Nephron progenitor cell (in vitro differentiated cells): ENCODE results near the gene LDLRAD2.

ENCODE experiments used
- DNase-seq: peaks from one replicate; pipeline ENCODE4 v3.0.0; 2021
- H3K27ac Mint-ChIP-seq: 2 replicates; pipeline ENCODE4 v1.8.0; 2021; ENCODE audit warnings: mild to moderate bottlenecking, moderate library complexity, mixed read lengths
- H3K27me3 Mint-ChIP-seq: 2 replicates; pipeline ENCODE4 v1.8.0; 2021; ENCODE audit warnings: mild to moderate bottlenecking, low read depth, mixed read lengths; ENCODE audit not compliant: poor library complexity
- H3K36me3 Mint-ChIP-seq: 2 replicates; pipeline ENCODE4 v1.8.0; 2021; ENCODE audit warnings: low read depth, mixed read lengths
- H3K4me1 Mint-ChIP-seq: 2 replicates; pipeline ENCODE4 v1.8.0; 2021; ENCODE audit warnings: mixed read lengths
- H3K4me3 Mint-ChIP-seq: 2 replicates; pipeline ENCODE4 v1.8.0; 2021; ENCODE audit warnings: mild to moderate bottlenecking, moderate library complexity, mixed read lengths
- H3K9me3 Mint-ChIP-seq: 2 replicates; pipeline ENCODE4 v1.8.0; 2021; ENCODE audit warnings: mild to moderate bottlenecking, moderate library complexity, mixed read lengths
- CTCF ChIP-seq: fragments of 200-600 bp; sonication (generic); IDR thresholded peaks from 2 replicates; pipeline ENCODE4 v1.5.0; 2021; ENCODE audit warnings: antibody characterized with exemption

LDLRAD2 gene

DNA sequence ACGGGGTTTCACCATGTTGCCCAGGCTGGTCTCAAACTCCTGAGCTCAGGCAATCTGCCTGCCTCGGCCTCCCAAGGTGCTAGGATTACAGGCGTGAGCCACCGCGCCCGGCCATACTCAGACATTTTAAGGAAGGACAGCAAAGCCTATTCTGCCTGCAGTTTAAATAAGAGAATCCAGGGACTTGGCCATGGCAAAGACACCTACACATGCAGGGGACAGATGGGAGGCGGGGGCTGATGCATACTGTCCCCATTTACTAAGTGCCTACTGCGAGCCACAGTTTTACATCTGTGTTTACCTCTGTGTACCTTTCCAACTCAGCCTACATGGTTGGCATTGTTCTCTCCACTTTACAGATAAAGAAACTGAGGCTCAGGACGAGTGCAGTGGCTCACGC is 25.4 kb downstream of the LDLRAD2 start:
- Mint-ChIP-seq H3K27ac (no peak overlapping the region), H3K36me3 (peaks cover 45% of the 10 kb centered on the region), H3K4me3 (no peak overlapping the region), H3K27me3 (peaks cover 2% of the 10 kb centered on the region), H3K4me1 (no peaks in the 10 kb centered on the region), H3K9me3 (peaks cover 24% of the 10 kb centered on the region)
- DNase-seq: no peak
- TF ChIP-seq CTCF: no peak

DNA sequence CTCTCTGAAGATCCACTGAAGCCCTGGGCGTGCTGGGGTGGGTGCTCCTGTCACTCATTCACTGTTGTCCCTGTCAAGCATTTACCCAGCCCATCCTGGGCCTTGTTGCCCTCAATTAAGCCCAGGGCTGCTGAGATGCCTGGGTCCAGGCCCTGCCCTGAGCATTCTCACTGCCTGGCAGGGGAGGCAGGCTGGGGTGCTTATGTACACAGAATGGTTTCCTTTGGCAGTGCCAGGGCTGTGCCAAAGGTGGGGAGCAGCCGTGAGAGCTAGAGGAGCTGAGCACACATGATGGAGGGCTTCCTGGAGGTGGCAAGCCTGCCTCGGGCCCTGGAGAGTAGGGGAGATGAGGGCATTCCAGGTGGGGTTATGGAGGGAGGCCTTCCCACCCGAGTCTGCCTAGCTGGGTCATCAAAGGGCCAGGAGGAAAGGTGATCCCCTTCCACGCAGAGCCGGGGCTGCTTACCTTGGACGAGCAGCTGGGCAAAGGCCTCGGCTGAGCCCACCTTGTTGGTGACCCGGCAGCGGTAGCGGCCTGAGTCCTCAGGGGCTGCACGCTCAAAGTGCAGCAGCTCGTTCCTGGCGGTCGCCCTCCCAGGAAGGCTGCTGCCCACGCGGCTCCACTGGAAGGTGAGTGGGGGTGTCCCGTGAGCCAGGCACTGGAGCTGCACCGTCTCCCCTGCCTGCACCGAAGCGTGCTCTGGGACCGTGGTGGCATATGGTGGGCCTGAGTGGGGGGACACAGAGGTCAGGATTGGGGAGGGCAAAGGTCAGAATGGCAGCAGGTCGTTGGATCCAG is 26.5 kb downstream of the LDLRAD2 start:
- H3K4me1 Mint-ChIP-seq: no peaks in the 10 kb centered on the region
- peaks cover 34% of the 10 kb centered on the region for H3K36me3 Mint-ChIP-seq
- peaks cover 2% of the 10 kb centered on the region for H3K27me3 Mint-ChIP-seq
- no peak for DNase-seq
- peaks cover 19% of the 10 kb centered on the region for H3K9me3 Mint-ChIP-seq
- H3K4me3 Mint-ChIP-seq: no peak overlapping the region
- H3K27ac Mint-ChIP-seq: peak overlapping the region; percentile 90
- TF ChIP-seq CTCF: no peak

- no peak for TF ChIP-seq CTCF
- Mint-ChIP-seq H3K9me3 (peaks cover 10% of the 10 kb centered on the region), H3K27me3 (peaks cover 2% of the 10 kb centered on the region), H3K36me3 (peaks cover 25% of the 10 kb centered on the region), H3K27ac (no peak overlapping the region), H3K4me1 (no peaks in the 10 kb centered on the region), H3K4me3 (no peak overlapping the region)
- no peak for DNase-seq
Measured at GRCh38 chr1:21839337-21840037, 27.4 kb downstream of the LDLRAD2 start.

GRCh38 chr1:21840981-21841380 is 28.9 kb downstream of the LDLRAD2 start:
- H3K27ac Mint-ChIP-seq: no peak overlapping the region
- H3K27me3 Mint-ChIP-seq: no peaks in the 10 kb centered on the region
- no peak for TF ChIP-seq CTCF
- no peaks in the 10 kb centered on the region for H3K9me3 Mint-ChIP-seq
- H3K4me3 Mint-ChIP-seq: no peak overlapping the region
- H3K4me1 Mint-ChIP-seq: no peaks in the 10 kb centered on the region
- DNase-seq: no peak
- peaks cover 10% of the 10 kb centered on the region for H3K36me3 Mint-ChIP-seq

DNA sequence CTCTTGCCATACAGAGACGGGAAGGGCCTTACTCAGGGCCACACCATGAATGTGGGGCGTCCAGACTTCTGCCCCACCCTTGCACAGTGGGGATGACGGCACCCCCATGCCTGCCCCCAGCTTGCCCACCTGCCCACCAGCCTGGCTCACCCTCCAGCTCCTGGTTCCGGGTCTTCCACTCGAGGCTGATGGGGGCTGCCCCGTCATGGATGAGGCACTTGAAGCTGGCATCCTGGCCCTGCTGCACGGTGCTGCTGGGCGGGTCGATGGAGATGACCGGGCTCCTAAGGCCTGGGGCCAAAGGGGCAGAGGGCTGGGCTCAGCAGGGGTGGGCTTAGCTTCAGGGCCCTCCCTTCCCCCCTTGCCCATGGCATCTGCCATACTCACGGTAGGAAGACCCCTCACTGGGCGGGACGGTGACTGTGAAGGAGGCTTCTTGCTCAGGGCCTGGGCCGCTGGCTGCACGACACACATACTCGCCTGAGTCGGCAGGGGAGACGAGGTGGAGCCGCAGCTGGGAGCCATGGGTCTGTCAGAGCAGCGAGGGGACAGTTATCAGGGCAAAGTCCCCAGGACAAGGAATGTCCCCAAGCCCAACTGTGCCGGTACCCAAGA is 29.9 kb downstream of the LDLRAD2 start:
- no peak for TF ChIP-seq CTCF
- Mint-ChIP-seq H3K27me3 (no peaks in the 10 kb centered on the region), H3K9me3 (no peaks in the 10 kb centered on the region), H3K27ac (no peak overlapping the region), H3K4me3 (no peak overlapping the region), H3K4me1 (no peaks in the 10 kb centered on the region), H3K36me3 (peaks cover 5% of the 10 kb centered on the region)
- DNase-seq: no peak
